HCT116 (cell line): ENCODE measurements around the gene TNN. TPM values are rescaled to one million over a fixed set of nuclear protein-coding genes. Genes with fewer than 3 reads are reported as not detected.

Experiments
- ATAC-seq: fragments of 200-7000 bp; cut with Tn5 transposase; 2 replicates; pipeline ENCODE4 v1.9.1; 2020; ENCODE audit warnings: mild to moderate bottlenecking, moderate library complexity
- BruUV-seq: library from RNA; stranded (reverse); fragments of 400-500 nt; replicated peaks from 2 replicates; lab custom pipeline; 2021; lab: Mats Ljungman, UMichigan
- CTCF ChIA-PET: fragments of 300-600 bp; sonication (Branson Sonifier 250); formaldehyde crosslinking; loops from one replicate; lab custom pipeline; 2021; ENCODE audit warnings: antibody characterized with exemption; lab: Charles Lee
- POLR2A ChIA-PET: fragments of 300-600, 350-600 bp; sonication (Branson Sonifier 250); formaldehyde crosslinking; loops from one replicate; lab custom pipeline; 2021; ENCODE audit warnings: antibody characterized with exemption; lab: Charles Lee
- RAD21 ChIA-PET, 2 experiments: fragments of 300-600 bp; sonication (Branson Sonifier 250); formaldehyde crosslinking; loops; one replicate each; lab custom pipeline; 2023; ENCODE audit warnings: low total read pairs in 2 of 2; ENCODE audit not compliant: uncharacterized antibody in 2 of 2, unreplicated experiment in 2 of 2, low non-redundant PET in 1 of 2; lab: Charles Lee
- DNase-seq: peaks from one replicate; pipeline ENCODE4 v3.0.0-alpha.2; 2010; ENCODE audit warnings: low read depth, low spot score
- H2AFZ ChIP-seq: fragments of 200-600 bp; shearing (Covaris generic), sonication (generic); 2 replicates; pipeline ENCODE4 v1.6.1; 2017; ENCODE audit warnings: low read depth, mixed run types, mixed read lengths, antibody characterized with exemption, low read length; ENCODE audit not compliant: poor library complexity, severe bottlenecking
- H3K27ac ChIP-seq: 2 replicates; pipeline ENCODE4 v1.5.1; 2012; ENCODE audit warnings: low read depth, low read length
- H3K27me3 ChIP-seq: fragments of 200-600 bp; sonication (generic); 2 replicates; pipeline ENCODE4 v1.6.1; 2016; ENCODE audit warnings: mixed run types, low read length, mixed read lengths; ENCODE audit not compliant: insufficient read depth
- H3K36me3 ChIP-seq, 2 experiments: fragments of 200-500 bp in 1 of 2; fragments of 200-600 bp in 1 of 2; sonication (Bioruptor generic) in 1 of 2; sonication (generic) in 1 of 2; 2 replicates each; pipeline versions ENCODE4 v1.5.1 to v1.6.1; 2014 to 2016; ENCODE audit warnings: low read length in 2 of 2, inconsistent platforms in 1 of 2, mixed read lengths in 1 of 2, mixed run types in 1 of 2; ENCODE audit not compliant: insufficient read depth in 2 of 2, control insufficient read depth in 1 of 2
- H3K4me1 ChIP-seq, 2 experiments: fragments of 200-600 bp in 1 of 2; sonication (generic) in 1 of 2; 2 replicates each; pipeline versions ENCODE4 v1.5.1 to v1.6.1; 2012 to 2017; ENCODE audit warnings: low read length in 2 of 2, inconsistent platforms in 1 of 2, mild to moderate bottlenecking in 1 of 2, mixed read lengths in 1 of 2, mixed run types in 1 of 2, moderate library complexity in 1 of 2; ENCODE audit not compliant: insufficient read depth in 2 of 2, control insufficient read depth in 1 of 2
- H3K4me2 ChIP-seq: fragments of 200-600 bp; sonication (generic); 2 replicates; pipeline ENCODE4 v1.6.1; 2017; ENCODE audit warnings: mixed run types, low read length, mixed read lengths
- H3K4me3 ChIP-seq, 2 experiments: fragments of 200-600 bp in 1 of 2; sonication (generic) in 1 of 2; replicated peaks in 1 of 2; 2 replicates each; pipeline ENCODE4 v1.5.1; 2011 to 2016; ENCODE audit warnings: low read length in 2 of 2, control low read depth in 1 of 2, low read depth in 1 of 2, mild to moderate bottlenecking in 1 of 2, mixed read lengths in 1 of 2, mixed run types in 1 of 2
- H3K79me2 ChIP-seq: fragments of 200-600 bp; sonication (generic); 2 replicates; pipeline ENCODE4 v1.6.1; 2017; ENCODE audit warnings: mild to moderate bottlenecking, mixed run types, low read length, moderate library complexity, mixed read lengths; ENCODE audit not compliant: insufficient read depth
- H3K9ac ChIP-seq: fragments of 200-600 bp; sonication (generic); 2 replicates; pipeline ENCODE4 v1.6.1; 2016; ENCODE audit warnings: low read length, mixed read lengths
- H3K9me2 ChIP-seq: fragments of 200-600 bp; sonication (generic), shearing (Covaris generic); 2 replicates; pipeline ENCODE4 v1.6.1; 2017; ENCODE audit warnings: mixed run types, mild to moderate bottlenecking, moderate library complexity; ENCODE audit not compliant: insufficient read depth
- H3K9me3 ChIP-seq, 2 experiments: fragments of 200-500 bp in 1 of 2; fragments of 200-600 bp in 1 of 2; sonication (Bioruptor generic) in 1 of 2; sonication (generic) in 1 of 2; 2 replicates each; pipeline ENCODE4 v1.6.1; 2014 to 2017; ENCODE audit warnings: low read length in 2 of 2, mixed read lengths in 2 of 2, inconsistent platforms in 1 of 2, low read depth in 1 of 2, mild to moderate bottlenecking in 1 of 2, mixed run types in 1 of 2, moderate library complexity in 1 of 2; ENCODE audit not compliant: control insufficient read depth in 1 of 2, insufficient read depth in 1 of 2
- H4K20me1 ChIP-seq: fragments of 200-600 bp; sonication (generic), shearing (Covaris generic); 2 replicates; pipeline ENCODE4 v1.6.1; 2017; ENCODE audit warnings: mixed run types, mild to moderate bottlenecking, moderate library complexity; ENCODE audit not compliant: insufficient read depth
- CBX3 ChIP-seq: IDR thresholded peaks from 2 replicates; pipeline ENCODE4 v1.6.1; 2012; ENCODE audit warnings: low read depth
- CTCF ChIP-seq, 3 experiments: fragments of 200-600 bp in 1 of 3; sonication (generic) in 1 of 3; IDR thresholded peaks in 2 of 3; conservative IDR thresholded peaks in 1 of 3; 2 replicates each; pipeline ENCODE4 v1.5.1; 2012 to 2017; ENCODE audit warnings: low read depth in 2 of 3, low read length in 2 of 3, antibody characterized with exemption in 1 of 3, borderline replicate concordance in 1 of 3, control low read depth in 1 of 3, mild to moderate bottlenecking in 1 of 3, mixed read lengths in 1 of 3, mixed run types in 1 of 3, moderate library complexity in 1 of 3; ENCODE audit not compliant: insufficient read depth in 1 of 3
- EGR1 ChIP-seq: IDR thresholded peaks from 2 replicates; pipeline ENCODE4 v1.6.1; 2012; ENCODE audit warnings: low read depth
- ELF1 ChIP-seq: IDR thresholded peaks from 2 replicates; pipeline ENCODE4 v1.6.1; 2012; ENCODE audit warnings: low read depth, borderline replicate concordance
- EZH2 ChIP-seq: fragments of 200-600 bp; sonication (generic); IDR thresholded peaks from 2 replicates; pipeline ENCODE4 v1.6.1; 2017; ENCODE audit warnings: antibody characterized with exemption, mixed run types
- POLR2AphosphoS5 ChIP-seq: IDR thresholded peaks from 2 replicates; pipeline ENCODE4 v1.6.1; 2011; ENCODE audit warnings: mild to moderate bottlenecking, low read depth, low read length, moderate library complexity
- RAD21 ChIP-seq: IDR thresholded peaks from 2 replicates; pipeline ENCODE4 v1.6.1; 2012; ENCODE audit warnings: low read depth, mild to moderate bottlenecking
- REST ChIP-seq: IDR thresholded peaks from 2 replicates; pipeline ENCODE4 v1.6.1; 2012; ENCODE audit warnings: low read depth
- SP1 ChIP-seq: IDR thresholded peaks from 2 replicates; pipeline ENCODE4 v1.6.1; 2012; ENCODE audit warnings: low read depth
- YY1 ChIP-seq: IDR thresholded peaks from 2 replicates; pipeline ENCODE4 v1.6.1; 2011; ENCODE audit warnings: low read length, low read depth, moderate library complexity, mild to moderate bottlenecking; ENCODE audit not compliant: insufficient replicate concordance; ENCODE audit errors: extremely low read depth
- ZBTB33 ChIP-seq: IDR thresholded peaks from 2 replicates; pipeline ENCODE4 v1.6.1; 2011; ENCODE audit warnings: mild to moderate bottlenecking, low read length, moderate library complexity; ENCODE audit not compliant: insufficient replicate concordance; ENCODE audit errors: extremely low read depth
- ZFX ChIP-seq: fragments of 450-650 bp; IDR thresholded peaks from 2 replicates; pipeline ENCODE4 v1.6.1; 2017
- ZNF274 ChIP-seq: fragments of 200-500 bp; sonication (Bioruptor generic); IDR thresholded peaks from 2 replicates; pipeline ENCODE4 v1.6.1; 2014; ENCODE audit warnings: mild to moderate bottlenecking, low read depth, low read length, inconsistent platforms
- intact Hi-C: fragments of 100-400 bp; cut with micrococcal nuclease; formaldehyde crosslinking; loops from 2 replicates; pipeline ENCODE4 v1.10.0; 2022
- total RNA-seq: library from RNA; stranded (reverse); gene quantifications from one replicate; pipeline ENCODE4 v1.2.1, GENCODE V29; 2021; ENCODE audit not compliant: unreplicated experiment

TNN gene
- total RNA-seq, 1 experiment from 2014 or later: not detected

- H3K27ac ChIP-seq: no peak overlapping the region
- ChIA-PET POLR2A (interaction anchor here (0.9 to 1.3 kb wide), 2 partner anchors 23 to 117 kb away, joined by 3 to 4 read pairs; no protein-coding TSS in a partner anchor), CTCF (interaction anchor here (0.6 to 4.2 kb wide), 22 partner anchors 9 to 928 kb away, joined by 3 to 37 read pairs (median 4); partner anchors contain the start of gene MRPS14)
- no peak overlapping the region for H3K9ac ChIP-seq
- BruUV-seq: no TSS peak
- DNase-seq: peak; percentile 63
- H3K9me2 ChIP-seq: no peaks in the 10 kb centered on the region
- H3K4me3 ChIP-seq: no peak overlapping the region
- intact Hi-C loops: loop anchor here (2.0 to 5.0 kb wide), 3 partner anchors 118 to 1696 kb away; no protein-coding TSS in a partner anchor
- H3K79me2 ChIP-seq: no peaks in the 10 kb centered on the region
- peak; percentile 69 for TF ChIP-seq RAD21
- TF ChIP-seq EGR1: no peak
- peak; percentile 37 for TF ChIP-seq YY1
- no peak for TF ChIP-seq EZH2
- no peak for TF ChIP-seq ZBTB33
- TF ChIP-seq REST: no peak
- TF ChIP-seq CBX3: 0 out of 2 replicates have a peak, but pooled peaks have one; percentile 43
- TF ChIP-seq POLR2AphosphoS5: no peak
- TF ChIP-seq SP1: no peak
- no peak for TF ChIP-seq ELF1
- TF ChIP-seq CTCF (IDR thresholded peaks at IDR 0.05 in 2 of 3, conservative IDR thresholded peaks at IDR 0.05 in 1 of 3; ENCODE audit: borderline replicate concordance in 1 of 3, insufficient read depth in 1 of 3, low read depth in 2 of 3, low read length in 2 of 3): peak; percentile 68 to 92 (median 79)
- no peak for TF ChIP-seq ZFX
- TF ChIP-seq ZNF274: no peak
- TF ChIP-seq, all 23 proteins: peak for 4
- no peaks in the 10 kb centered on the region for H3K36me3 ChIP-seq
- no peaks in the 10 kb centered on the region for H3K9me3 ChIP-seq
- RAD21 ChIA-PET: interaction anchor here (0.9 to 1.4 kb wide), 4 partner anchors 8 to 123 kb away, joined by 3 to 5 read pairs (median 4); partner anchors contain the start of gene MRPS14 (in 1 of the 2)
- H2AFZ ChIP-seq: peak overlapping the region; percentile 94
- H3K27me3 ChIP-seq: peaks cover 9% of the 10 kb centered on the region
- peaks cover 0 to 9% of the 10 kb centered on the region in 2 experiments; a peak in 2 of 4 replicates for H3K4me1 ChIP-seq
- peak; percentile 100 for ATAC-seq
- H4K20me1 ChIP-seq: no peaks in the 10 kb centered on the region
- peak overlapping the region; percentile 52 for H3K4me2 ChIP-seq
These were observed 79.0 kb downstream of the TNN start for GRCh38 chr1:175146529-175147213.
